GM12801 (cell line): ENCODE results near the gene SMAD5.

Experiments used
- TF ChIP-seq, protein P1 (sequence below): IDR thresholded peaks from one replicate; pipeline ENCODE4 v1.5.1; 2011; ENCODE audit warnings: control low read depth; ENCODE audit not compliant: insufficient read length; ENCODE audit errors: extremely low read depth

The SMAD5 gene

DNA sequence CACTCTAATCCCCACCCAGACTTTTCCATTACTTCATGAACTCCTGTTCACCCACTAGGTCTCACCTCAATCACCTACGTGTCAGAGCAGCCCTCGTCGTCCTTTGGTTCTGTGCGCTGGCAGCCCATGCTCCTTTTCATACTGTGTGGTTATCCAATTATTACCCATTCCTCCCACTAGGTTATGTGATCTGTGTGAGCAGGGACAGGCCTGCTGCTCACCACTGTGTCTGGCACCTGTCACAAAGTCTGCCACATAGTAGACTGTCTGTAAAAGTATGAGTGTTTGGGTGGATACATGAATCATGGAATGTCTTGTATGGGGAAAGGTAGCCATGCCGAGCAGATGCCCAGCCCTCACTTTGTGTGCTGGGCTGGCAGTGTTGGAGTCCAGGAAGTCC lies 12.1 kb upstream of the SMAD5 start:
- TF ChIP-seq, protein P1, sequence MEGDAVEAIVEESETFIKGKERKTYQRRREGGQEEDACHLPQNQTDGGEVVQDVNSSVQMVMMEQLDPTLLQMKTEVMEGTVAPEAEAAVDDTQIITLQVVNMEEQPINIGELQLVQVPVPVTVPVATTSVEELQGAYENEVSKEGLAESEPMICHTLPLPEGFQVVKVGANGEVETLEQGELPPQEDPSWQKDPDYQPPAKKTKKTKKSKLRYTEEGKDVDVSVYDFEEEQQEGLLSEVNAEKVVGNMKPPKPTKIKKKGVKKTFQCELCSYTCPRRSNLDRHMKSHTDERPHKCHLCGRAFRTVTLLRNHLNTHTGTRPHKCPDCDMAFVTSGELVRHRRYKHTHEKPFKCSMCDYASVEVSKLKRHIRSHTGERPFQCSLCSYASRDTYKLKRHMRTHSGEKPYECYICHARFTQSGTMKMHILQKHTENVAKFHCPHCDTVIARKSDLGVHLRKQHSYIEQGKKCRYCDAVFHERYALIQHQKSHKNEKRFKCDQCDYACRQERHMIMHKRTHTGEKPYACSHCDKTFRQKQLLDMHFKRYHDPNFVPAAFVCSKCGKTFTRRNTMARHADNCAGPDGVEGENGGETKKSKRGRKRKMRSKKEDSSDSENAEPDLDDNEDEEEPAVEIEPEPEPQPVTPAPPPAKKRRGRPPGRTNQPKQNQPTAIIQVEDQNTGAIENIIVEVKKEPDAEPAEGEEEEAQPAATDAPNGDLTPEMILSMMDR: no peak

DNA sequence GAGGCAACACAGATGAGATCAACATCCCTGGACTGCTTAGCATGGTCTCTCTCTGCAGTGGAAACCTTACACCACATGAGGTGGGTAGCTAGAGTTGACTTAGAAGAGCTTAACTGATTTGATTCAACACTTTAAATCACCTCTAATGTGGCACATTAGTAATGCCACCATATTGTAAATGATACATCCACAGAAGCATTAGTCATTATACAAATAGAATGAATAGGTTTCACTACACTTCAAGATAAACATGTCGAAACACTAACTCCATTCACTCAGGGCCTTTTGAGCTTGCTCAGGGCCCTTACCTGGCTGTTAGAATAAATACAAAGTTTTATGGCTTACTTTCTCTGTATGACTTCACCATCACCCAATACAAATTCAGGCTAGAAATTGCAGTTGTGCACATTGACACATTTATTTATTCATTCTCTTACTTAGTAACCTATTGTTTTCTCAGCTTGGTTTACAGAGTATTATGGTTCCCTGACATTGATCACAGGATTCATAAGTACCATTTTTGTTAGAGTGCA lies 9.3 kb upstream of the SMAD5 start:
- TF ChIP-seq, protein P1: no peak

DNA sequence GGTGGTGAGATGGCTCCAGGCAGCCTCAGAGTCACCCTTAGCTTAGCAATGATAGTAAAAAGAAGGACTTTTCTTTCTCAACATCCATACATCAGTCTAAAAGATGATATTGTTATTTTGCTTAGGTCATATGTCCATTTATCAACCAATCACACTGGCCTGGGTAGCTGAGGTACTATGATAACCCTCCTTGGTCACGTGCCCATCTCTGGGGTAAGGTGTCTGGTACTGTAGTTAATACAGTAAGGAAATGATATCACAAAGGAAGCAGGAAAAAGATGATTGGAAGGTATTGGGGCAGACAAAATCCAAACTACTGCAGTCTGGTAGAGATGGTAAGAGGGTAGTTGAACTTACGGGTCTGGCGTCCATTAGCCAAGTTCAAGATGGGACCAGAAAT lies 5.1 kb upstream of the SMAD5 start:
- TF ChIP-seq, protein P1: no peak

DNA sequence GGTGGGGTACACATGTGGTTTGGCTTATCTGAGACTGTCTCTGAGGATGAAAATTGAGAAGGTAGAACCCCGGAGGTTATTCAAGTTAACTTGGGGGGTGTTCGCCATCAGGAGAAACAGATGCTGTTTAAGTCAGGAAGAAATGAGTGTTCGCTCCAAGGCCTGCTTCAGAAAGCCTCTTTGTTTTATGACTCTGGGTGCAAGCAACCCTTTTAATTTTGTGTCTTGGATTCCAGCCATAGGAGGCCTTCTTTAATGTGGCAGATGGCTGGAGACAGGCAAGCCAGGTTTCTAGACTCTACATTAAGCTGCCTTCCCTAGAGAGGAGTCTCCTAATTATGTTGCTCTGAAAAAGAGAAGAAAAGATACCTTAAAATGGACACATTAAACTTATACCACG lies 4.2 kb upstream of the SMAD5 start:
- TF ChIP-seq, protein P1: no peak

DNA sequence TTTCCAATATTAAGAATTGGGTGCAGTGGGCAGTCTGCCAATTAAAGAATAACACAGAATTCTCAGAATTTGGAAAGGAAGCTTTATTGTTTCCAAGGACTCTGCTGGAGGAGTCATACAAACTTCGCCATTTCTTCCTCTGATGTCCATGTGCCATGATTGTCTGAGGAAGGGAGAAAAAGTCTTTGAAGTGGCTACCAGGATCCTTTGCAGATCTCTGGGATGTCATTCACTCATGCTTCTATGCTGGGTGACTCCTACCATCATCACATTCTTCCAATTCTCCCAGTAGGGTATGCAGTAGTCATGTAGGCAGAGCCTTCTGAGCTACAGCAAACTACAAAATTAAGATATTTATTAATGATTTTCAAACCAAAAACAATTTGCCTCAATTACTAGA lies 3.2 kb upstream of the SMAD5 start:
- TF ChIP-seq, protein P1: no peak

DNA sequence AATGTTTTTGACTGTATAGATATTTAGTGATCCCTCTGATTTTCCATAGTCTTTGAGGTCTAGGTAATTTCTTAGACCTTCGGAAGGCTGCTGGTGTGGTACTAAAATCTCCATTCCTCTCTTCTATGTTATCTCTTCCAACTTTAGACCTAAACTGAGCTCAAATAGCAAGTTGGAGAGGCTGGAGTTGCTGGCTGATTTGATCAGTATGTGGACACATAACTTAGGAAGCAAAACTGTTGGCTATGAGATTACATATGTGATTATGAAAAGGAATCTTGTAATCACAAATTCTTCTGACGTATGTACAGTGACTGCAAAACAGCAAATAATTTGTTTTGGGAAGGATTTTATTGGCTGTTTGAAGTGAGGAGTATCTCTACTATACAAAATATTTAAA lies 2.1 kb upstream of the SMAD5 start:
- TF ChIP-seq, protein P1: no peak

DNA sequence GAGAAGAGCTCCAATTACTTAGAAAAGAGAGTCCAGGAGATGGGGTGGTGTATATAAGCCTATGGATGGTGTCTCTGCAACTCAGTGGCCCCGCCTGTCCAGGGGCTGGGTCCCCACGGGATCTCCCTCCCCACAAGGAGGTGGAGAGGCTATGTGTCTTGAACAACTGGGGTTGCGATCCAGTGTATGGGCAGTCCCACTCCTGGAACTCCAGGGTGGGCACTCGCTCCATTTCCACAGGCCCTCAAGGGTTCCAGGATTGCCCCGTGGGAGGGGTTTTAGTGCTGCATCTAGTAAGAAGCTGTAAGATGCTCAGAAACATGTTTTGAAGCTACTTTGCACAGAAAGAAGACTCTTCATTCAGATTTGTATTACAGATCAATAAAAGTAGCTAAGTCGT lies 558 bp upstream of the SMAD5 start:
- TF ChIP-seq, protein P1: no peak
